Superior temporal gyrus (tissue), 1 donor: ENCODE measurements around the gene RNF121.

Experiments used
- DNase-seq: peaks from one replicate; pipeline ENCODE4 v3.0.0-alpha.2; 2016; ENCODE audit errors: extremely low spot score

RNF121 gene

DNA sequence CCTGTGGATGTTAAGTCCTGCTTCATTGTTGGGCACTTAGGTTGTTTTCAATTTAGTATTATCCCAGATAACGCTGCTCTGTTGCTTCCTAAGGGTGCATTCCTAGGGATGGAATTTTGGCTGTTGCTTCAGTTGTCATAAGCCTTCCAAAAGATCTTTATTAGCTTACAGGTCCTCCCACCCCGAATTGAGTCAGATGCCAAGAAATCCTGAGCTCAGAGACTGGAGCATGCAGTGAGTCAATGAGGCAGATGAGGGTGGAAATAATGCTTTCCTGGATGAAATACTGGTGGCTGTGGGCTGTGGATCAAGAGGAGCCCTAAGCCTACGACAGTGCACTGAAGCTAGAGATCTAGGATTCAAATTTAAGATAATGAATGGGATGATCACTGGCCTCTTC, 59.2 kb downstream of the RNF121 start:
- no peak for DNase-seq

DNA sequence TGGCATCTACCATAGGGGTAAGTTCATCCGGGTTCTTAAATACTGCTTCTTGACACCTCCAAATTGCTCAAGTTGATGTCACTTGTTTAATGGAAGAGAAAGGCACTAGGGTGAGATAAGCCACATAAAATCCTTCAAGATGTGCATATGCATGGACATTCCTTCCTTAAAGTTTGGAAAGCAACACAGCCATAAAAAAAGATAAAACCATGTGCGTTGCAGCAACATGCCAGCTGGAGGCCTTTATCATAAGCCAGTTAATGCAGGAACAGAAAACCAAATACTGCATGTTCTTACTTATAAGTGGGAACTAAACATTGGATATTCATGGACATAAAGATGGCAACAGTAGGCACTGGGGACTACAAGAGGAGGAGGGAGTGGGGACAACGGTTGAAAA, 61.9 kb downstream of the RNF121 start:
- DNase-seq: no peak

DNA sequence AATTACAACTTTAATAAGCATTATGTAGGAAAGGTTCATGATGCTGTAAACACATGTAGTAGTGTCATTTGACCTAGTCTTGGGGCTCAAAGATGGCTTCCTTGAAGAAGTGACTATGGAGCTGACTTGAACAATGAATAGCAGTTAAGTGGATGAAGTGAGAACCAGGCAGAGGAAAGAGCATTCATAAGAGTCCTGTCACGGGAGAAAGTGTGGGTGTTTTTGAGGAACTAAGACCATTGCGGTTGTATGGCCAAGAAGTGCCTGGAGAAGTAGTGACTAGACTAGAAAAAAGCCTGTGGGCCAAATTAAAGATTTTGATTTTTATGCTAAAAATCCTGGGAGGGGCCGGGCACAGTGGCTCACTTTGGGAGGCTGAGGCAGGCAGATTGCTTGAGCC, 62.6 kb downstream of the RNF121 start:
- no peak for DNase-seq

DNA sequence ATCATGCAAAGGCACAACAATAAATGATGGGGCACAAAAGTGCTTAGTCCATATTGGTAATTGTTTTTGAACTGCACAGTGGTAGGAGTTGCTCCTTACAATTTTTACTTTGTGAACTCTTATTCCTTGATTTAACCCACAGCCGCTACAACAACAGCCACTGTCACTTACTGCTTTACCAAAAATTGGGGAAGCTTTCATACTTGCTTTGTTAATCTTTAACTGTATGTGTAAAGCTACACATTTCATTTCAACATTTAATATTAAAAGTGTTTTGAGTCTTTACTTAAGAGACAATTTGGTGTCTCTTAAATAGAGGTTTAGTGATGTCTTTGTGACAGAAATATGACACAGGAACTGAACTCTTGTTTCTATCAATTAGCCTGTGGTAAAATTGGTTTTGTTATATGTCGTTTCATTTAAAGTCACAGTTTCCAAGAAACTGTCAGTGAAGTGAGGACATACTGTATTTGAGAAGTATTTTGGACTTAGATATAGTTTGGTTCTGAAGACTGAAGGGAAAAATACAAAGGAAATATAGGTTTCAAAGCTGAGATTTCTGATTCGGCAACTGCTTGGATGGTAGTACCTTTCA, 63.4 kb downstream of the RNF121 start:
- DNase-seq: no peak

DNA sequence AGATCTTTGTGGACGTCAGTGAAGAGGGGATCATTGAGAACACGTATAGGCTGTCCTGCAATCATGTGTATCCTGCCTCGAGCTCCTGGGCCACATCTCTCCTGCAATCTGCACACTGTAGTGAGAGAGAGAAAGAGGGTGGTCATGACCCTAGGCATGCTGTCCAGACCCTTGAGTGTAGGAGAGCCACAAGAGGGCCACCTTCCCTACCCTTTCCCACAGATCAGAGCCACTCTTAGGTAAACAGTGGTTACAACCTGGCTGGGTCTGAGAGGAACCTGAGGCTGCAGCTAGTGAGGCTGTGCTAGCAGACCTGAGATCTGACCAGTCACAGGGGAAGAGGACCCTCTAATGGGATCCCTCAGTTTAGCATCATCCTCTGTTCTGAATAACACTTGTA, 65.9 kb downstream of the RNF121 start:
- DNase-seq: no peak

DNA sequence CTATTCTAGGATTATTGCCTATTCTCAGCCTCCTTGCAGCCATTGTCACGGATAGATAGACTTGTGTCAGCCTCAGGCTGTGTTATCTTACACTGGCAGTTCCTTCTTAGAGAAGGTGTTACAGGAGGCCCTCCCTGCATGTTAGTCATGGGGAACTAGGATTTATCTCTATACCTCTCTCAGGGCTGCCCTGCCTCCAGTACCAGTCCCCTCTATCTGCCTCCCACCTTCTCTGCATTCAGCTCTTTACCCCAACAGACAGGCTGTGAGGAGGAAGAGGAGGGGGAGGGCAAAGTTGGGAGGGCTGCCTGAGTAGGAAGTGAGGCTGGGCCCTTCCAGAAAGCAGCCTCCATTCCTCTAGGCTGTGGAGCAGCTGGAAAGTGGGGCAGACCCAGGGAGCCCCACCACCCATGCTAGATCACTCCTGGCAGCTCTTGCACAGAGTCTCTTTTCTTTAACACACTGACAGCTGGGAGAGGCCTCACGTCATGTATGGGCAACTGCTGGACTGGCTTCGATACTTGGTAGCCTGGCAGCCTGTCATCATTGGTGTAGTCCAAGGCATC, 67.0 kb downstream of the RNF121 start:
- peak; percentile 33 for DNase-seq

DNA sequence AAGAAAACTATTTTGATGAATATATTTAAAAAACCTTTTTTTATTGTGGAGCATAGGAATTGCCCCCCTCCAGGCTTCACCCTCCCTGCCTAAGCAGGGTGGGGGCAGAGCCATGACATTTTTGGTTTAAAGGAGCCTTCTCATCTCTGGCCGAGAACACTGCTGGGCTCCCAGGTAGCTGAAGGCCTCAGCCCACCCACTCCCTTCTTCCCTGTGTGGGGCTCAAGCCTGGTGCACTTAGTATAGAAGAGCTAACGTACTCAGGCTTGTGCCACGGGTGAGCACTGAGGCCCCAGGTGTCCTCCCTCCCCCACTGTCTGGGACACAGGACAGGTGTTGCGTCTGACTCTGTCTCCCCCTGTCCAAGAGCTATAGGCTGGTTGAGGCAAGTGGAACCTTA, 67.7 kb downstream of the RNF121 start:
- DNase-seq: no peak

DNA sequence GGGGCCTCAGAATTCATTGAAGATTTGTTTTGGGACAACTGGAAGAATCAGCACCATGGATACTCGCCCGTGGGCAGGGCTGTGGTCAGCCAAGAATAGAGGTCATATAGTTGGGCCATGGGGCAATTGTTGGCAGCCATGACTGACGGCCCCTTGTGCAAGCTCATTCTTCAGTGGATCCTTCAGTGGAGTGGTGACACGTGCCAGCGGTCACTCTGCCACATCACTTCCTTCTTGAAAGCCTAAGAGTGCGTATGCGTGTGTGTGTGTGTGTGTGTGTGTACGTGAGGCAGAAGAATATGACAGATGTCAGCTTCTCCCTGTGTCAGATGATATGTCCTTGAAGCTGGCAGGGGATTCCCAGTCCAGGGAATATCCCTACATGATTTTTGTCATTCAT, 68.1 kb downstream of the RNF121 start:
- DNase-seq: no peak

DNA sequence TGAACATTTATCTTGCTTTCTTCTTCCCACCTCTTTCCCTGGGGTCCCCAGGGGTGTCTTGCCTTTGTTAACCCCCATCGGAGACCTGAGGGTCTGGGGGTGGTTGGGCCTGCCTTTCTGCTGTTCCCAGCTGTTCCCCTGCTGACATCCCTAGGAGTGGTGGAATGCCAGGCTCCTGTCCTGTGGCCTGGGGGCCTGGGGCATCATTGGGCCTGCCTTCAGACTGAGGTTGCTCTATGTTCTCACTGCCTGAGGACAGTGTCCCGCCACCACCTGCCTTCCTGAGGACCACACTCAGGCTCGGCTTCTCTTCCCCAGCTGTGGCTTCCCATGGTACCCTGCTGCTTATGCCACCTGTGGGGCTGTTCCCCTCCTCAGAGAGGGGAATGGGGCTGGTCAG, 68.7 kb downstream of the RNF121 start:
- DNase-seq: no peak

DNA sequence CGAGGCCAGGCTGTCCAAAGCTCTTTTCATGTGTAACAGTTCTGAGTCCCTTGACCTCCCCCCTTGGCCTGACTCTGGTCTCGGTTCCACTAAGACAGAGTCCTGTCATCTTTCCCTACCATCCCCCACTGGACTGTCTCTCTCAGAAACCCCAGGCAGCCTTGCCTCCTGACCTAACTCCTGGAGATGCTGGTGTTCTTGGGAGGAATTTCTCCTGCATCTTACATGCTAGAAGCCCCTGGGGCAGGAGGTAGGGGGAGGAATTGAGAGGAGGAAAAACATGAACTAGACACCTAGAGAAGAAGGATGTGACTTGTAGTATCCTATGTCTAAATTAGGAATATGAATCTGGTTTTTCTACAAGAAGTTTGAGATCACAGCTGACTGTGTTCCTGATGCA, 69.2 kb downstream of the RNF121 start:
- no peak for DNase-seq

DNA sequence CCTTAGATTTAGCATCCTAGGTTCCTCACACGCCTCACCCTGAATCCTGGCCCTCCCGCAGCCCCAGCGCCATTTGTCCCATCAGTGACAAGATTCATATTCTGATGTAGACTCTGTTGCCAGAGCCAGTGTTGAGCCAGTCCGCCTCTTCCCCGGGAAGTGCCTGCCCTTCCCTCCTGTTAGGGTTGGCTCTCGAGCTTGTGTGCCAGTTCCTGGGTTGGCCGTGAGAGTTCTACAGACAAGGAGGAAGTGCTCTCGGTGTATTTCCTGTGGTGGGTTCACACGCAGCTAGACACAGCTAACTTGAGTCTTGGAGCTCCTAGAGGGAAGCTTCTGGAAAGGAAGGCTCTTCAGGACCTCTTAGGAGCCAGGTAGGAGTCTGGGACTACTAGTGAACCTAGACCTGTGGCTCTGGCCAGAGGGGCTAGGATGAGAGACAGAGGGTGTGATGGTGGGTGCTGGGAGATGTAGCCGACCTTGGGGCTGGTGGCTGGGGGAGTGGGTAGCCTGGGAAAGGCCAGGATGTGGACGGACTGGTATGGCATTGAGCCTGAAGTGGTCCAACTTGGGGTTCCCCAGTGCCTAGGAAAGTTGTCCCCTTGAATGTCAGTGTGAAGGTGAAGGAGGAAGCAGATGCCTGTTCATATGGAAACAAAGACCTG, 69.9 kb downstream of the RNF121 start, which contains the start of gene IL18BP:
Gene IL18BP, plus strand, starts transcription at position 261 of the 662 bp plus-strand sequence. CDS start 1,076 bp downstream, outside the sequence.
- DNase-seq: no peak

DNA sequence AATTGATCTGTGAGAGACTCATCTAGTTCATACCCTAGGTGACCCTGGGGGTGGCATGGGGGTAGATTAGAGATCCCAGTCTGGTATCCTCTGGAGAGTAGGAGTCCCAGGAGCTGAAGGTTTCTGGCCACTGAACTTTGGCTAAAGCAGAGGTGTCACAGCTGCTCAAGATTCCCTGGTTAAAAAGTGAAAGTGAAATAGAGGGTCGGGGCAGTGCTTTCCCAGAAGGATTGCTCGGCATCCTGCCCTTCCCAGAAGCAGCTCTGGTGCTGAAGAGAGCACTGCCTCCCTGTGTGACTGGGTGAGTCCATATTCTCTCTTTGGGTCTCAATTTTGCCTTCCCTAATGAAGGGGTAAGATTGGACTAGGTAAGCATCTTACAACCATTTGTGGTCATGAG, 70.5 kb downstream of the RNF121 start:
- DNase-seq: no peak

DNA sequence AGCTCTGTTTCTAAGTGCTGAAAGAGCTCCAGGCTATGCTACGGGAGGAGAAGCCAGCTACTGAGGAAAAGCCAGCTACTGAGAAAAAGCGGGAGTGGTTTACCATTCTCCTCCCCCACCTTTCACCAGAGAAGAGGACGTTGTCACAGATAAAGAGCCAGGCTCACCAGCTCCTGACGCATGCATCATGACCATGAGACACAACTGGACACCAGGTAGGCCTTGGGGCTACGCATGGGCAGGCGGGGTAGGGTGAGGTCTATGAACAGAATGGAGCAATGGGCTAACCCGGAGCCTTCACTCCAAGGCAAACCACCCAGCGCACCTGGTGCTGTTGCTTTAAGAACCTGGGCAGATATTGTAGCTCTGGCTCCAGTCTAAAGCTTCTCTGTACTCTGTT, 71.0 kb downstream of the RNF121 start:
- no peak for DNase-seq

DNA sequence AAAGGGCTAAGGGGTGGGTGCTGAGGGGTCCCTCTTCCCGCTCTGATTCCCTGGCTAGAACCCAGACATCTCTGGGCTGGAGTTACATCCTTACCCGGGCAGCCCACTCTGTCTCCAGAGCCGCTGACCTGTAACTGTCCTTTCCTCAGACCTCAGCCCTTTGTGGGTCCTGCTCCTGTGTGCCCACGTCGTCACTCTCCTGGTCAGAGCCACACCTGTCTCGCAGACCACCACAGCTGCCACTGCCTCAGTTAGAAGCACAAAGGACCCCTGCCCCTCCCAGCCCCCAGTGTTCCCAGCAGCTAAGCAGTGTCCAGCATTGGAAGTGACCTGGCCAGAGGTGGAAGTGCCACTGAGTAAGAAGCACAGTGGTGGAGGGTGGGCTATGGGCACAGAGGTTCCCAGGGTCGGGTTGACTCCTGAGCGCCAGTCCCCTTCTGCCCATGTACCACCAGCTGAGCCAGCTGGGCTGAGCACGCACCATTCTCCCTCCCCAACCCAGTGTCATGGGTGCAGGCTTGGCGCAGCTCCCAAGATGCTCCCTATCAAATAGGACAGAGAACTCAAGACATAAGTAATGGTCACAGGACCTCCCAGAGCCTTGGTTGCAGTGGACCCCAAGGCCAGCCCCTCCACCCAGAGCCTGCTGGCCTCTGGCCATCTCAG, 71.5 kb downstream of the RNF121 start:
- DNase-seq: no peak

DNA sequence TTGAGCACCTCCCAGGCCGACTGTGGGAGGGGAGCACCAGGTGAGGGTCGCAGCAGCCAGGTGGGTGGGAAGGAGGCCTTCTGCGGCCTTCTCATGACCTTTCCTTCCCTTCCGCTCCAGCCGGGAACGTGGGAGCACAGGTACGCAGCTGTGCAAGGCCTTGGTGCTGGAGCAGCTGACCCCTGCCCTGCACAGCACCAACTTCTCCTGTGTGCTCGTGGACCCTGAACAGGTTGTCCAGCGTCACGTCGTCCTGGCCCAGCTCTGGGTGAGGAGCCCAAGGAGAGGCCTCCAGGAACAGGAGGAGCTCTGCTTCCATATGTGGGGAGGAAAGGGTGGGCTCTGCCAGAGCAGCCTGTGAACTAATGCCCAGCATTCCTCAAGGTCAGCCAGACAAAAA, 72.4 kb downstream of the RNF121 start:
- DNase-seq: no peak

DNA sequence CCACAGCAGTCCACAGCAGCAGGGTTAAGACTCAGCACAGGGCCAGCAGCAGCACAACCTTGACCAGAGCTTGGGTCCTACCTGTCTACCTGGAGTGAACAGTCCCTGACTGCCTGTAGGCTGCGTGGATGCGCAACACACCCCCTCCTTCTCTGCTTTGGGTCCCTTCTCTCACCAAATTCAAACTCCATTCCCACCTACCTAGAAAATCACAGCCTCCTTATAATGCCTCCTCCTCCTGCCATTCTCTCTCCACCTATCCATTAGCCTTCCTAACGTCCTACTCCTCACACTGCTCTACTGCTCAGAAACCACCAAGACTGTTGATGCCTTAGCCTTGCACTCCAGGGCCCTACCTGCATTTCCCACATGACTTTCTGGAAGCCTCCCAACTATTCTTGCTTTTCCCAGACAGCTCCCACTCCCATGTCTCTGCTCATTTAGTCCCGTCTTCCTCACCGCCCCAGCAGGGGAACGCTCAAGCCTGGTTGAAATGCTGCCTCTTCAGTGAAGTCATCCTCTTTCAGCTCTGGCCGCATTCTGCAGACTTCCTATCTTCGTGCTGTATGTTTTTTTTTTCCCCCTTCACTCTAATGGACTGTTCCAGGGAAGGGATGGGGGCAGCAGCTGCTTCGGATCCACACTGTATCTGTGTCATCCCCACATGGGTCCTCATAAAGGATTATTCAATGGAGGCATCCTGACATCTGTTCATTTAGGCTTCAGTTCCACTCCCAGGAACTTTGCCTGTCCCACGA, 73.2 kb downstream of the RNF121 start:
- DNase-seq: no peak

DNA sequence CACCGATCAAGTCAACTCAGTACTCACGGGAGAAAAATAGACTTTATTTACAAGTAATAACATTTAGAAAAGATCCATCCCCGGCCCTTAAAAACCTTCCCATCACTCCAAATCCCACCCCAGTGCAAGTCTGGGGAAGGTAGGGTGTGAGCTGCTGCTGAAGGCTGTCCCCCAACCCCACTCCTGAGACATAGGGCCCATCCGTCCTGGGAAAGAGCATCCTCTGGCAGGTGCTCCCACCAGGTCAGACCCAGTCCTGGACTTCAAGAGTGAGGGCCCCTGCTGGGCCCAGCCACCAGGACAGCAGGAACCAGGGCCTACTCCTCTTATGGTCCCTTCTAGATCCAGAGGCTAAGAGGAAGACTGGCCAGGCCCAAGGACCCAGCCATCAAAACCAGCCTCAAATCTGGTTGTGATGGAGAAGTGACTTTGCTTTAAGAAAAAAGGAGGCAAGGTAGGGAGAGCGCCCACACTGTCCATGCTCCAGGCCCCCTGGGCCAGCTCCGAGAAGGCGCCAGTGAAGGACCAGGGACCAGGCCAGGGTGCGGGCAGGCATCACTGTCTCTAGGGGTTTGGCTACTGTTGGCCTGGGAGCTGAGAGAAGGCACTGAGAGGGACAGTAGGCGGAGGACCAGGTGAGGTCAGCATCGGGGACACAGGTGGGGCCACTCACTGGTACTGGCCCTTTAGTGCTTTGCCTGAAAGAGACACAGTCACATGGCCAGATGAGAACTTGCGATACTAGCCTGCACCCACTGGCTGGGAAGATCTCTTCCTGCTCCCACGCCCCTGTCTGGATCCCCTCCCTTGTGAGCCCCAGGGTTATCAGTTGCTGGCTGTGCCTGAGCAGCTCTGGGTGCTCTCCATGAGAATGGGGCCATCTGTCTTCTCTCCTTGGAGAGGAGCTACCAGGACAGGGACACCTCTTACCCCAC, 74.3 kb downstream of the RNF121 start:
- DNase-seq: no peak

DNA sequence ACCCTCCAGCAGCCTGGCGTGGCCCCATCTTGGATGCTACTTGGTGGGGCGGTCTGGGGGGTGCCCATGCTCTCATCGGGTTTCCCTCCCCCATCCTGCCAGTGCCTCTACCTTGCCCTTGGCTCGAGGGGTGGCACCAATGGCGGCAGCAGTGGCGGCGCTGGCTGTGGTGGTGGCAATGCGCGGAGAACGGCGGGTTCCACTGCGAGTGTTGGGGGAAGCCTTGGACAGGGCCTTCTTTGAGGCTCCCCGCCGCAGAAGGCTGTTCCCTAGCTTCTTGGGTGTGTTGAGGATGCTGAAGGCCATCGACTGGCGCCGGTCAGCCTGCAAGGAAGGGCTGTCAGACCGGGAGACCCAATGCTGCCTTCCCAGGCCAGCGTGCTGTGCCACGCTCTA, 74.9 kb downstream of the RNF121 start:
- no peak for DNase-seq

DNA sequence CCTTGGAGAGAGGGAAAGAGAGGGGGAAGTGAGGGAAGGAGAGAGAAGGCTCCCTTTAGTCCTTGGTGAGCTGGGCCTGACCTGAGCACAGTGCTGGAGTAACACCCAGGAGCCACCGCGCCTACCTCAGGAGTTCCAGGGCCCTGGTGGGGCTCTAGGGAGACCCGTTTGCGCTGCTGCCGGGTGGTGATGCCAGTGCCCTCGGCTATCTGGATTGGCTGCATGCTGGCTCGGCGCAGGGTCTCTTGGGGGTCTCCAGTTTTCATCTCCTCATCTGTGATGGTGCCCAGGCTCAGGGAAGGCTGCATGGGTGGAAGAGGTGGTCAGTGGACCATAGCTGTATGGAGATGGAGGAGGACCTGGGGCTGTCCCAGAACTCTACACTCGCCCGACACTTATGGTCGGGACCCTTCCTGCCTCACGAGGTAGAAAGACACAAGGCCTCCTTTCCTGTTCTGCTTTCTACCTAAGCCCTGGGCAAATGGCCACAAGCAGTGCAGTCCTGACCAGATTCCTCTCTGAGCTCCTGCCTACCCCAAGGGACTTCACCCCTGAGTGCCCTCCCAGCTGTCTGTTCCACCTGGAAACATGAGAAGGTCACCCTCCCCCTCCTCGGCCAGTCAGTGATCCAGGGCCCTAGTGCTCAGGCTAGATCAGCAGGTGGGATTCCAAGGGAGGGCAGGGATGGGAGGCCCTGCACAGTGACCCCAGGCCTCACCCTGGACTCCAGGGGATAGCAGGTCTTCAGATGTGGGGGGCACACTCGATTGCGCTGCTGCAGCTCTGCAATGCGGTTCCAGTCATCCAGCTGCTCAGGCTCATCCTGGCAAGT, 75.9 kb downstream of the RNF121 start:
- DNase-seq: no peak
